ENCODE data around the gene SLC4A1.

Gene SLC4A1

GRCh38 chr17:44283344-44284023, 15.5 kb upstream of the SLC4A1 start:
- DNase-seq (ENCODE audit: low read depth in 2 of 2): no peak

GRCh38 chr17:44282264-44282663, 14.3 kb upstream of the SLC4A1 start:
- DNase-seq (ENCODE audit: low read depth in 2 of 2): no peak

- no peak for DNase-seq (ENCODE audit: low read depth in 2 of 2)
Observed at GRCh38 chr17:44281570-44281969, 13.6 kb upstream of the SLC4A1 start.

- no peak for DNase-seq (ENCODE audit: low read depth in 2 of 2)
Observed at GRCh38 chr17:44280392-44280937, 12.5 kb upstream of the SLC4A1 start.

GRCh38 chr17:44279666-44280391, 11.9 kb upstream of the SLC4A1 start:
- no peak for DNase-seq (ENCODE audit: low read depth in 2 of 2)

GRCh38 chr17:44279346-44279665, 11.4 kb upstream of the SLC4A1 start:
- no peak for DNase-seq (ENCODE audit: low read depth in 2 of 2)

- DNase-seq (ENCODE audit: low read depth in 2 of 2): no peak
Observed at GRCh38 chr17:44277976-44278375, 10.0 kb upstream of the SLC4A1 start.

- DNase-seq (ENCODE audit: low read depth in 2 of 2): no peak
Observed at GRCh38 chr17:44273607-44274006, 5.7 kb upstream of the SLC4A1 start.

- DNase-seq (ENCODE audit: low read depth in 2 of 2): no peak
Observed at GRCh38 chr17:44272954-44273353, 5.0 kb upstream of the SLC4A1 start.

GRCh38 chr17:44272321-44272951, 4.5 kb upstream of the SLC4A1 start:
- no peak for DNase-seq (ENCODE audit: low read depth in 2 of 2)

- DNase-seq (ENCODE audit: low read depth in 2 of 2): no peak
Observed at GRCh38 chr17:44269535-44270240, 1.8 kb upstream of the SLC4A1 start.

GRCh38 chr17:44268709-44269534, 987 bp upstream of the SLC4A1 start:
- DNase-seq (ENCODE audit: low read depth in 2 of 2): no peak

GRCh38 chr17:44267165-44267455, 825 bp downstream of the SLC4A1 start:
- no peak for DNase-seq (ENCODE audit: low read depth in 2 of 2)

- no peak for DNase-seq (ENCODE audit: low read depth in 2 of 2)
Observed at GRCh38 chr17:44266402-44267164, 1.4 kb downstream of the SLC4A1 start.

GRCh38 chr17:44263345-44263902, 4.5 kb downstream of the SLC4A1 start:
- no peak for DNase-seq (ENCODE audit: low read depth in 2 of 2)

GRCh38 chr17:44262654-44263225, 5.2 kb downstream of the SLC4A1 start:
- DNase-seq (ENCODE audit: low read depth in 2 of 2): no peak

- DNase-seq (ENCODE audit: low read depth in 2 of 2): no peak
Observed at GRCh38 chr17:44260296-44260695, 7.6 kb downstream of the SLC4A1 start.

GRCh38 chr17:44258811-44259351, 9.1 kb downstream of the SLC4A1 start:
- no peak for DNase-seq (ENCODE audit: low read depth in 2 of 2)

- no peak for DNase-seq (ENCODE audit: low read depth in 2 of 2)
Observed at GRCh38 chr17:44257815-44258760, 9.8 kb downstream of the SLC4A1 start.

All from stimulated activated CD4-positive, alpha-beta T cell treated with anti-CD3 and anti-CD28 coated beads, Interleukin-12 subunit alpha, Interleukin-12 subunit beta, amount 100 ng/mL, for 24 hours (primary cell).